ENCODE results near the gene HHATL.

HHATL gene

GRCh38 chr3:42652611-42653302 is 49.8 kb downstream of the HHATL start:
- TF ChIP-seq CTCF (IDR thresholded peaks at IDR 0.05; ENCODE audit: insufficient read depth, missing control alignments) = no peak
- DNase-seq (ENCODE audit: insufficient read length, low spot score) = no peak
- no peak for FAIRE-seq

GRCh38 chr3:42652251-42652610 is 50.4 kb downstream of the HHATL start:
- TF ChIP-seq CTCF (IDR thresholded peaks at IDR 0.05; ENCODE audit: insufficient read depth, missing control alignments) = no peak
- DNase-seq (ENCODE audit: insufficient read length, low spot score) (no peak), FAIRE-seq (no peak)

- no peak for FAIRE-seq
- DNase-seq (ENCODE audit: insufficient read length, low spot score) = no peak
- no peak for TF ChIP-seq CTCF (IDR thresholded peaks at IDR 0.05; ENCODE audit: insufficient read depth, missing control alignments)
Measured at GRCh38 chr3:42651248-42652091, 51.1 kb downstream of the HHATL start.

- no peak for TF ChIP-seq CTCF (IDR thresholded peaks at IDR 0.05; ENCODE audit: insufficient read depth, missing control alignments)
- FAIRE-seq = no peak
- no peak for DNase-seq (ENCODE audit: insufficient read length, low spot score)
Measured at GRCh38 chr3:42649783-42650182, 52.8 kb downstream of the HHATL start.

GRCh38 chr3:42649006-42649405 is 53.6 kb downstream of the HHATL start:
- no peak for FAIRE-seq
- no peak for TF ChIP-seq CTCF (IDR thresholded peaks at IDR 0.05; ENCODE audit: insufficient read depth, missing control alignments)
- DNase-seq (ENCODE audit: insufficient read length, low spot score) = no peak

GRCh38 chr3:42647821-42648459 is 54.7 kb downstream of the HHATL start:
- no peak for DNase-seq (ENCODE audit: insufficient read length, low spot score)

More at GRCh38 chr3:42647821-42648459, 54.7 kb downstream of the HHATL start:
- FAIRE-seq = no peak
- no peak for TF ChIP-seq CTCF (IDR thresholded peaks at IDR 0.05; ENCODE audit: insufficient read depth, missing control alignments)

Measured in D721Med (cell line).